HepG2 (cell line): ENCODE measurements around the gene PDE2A. TPM values are rescaled to one million over a fixed set of nuclear protein-coding genes. Genes with fewer than 3 reads are reported as not detected.

Source experiments
- ARHGAP35 ChIP-seq: sonication (generic); formaldehyde crosslinking; IDR thresholded peaks from 2 replicates; pipeline ENCODE4 v1.9.0; 2022; ENCODE audit warnings: mild to moderate bottlenecking, inconsistent platforms, moderate library complexity, missing genetic modification reagents, borderline replicate concordance
- ARNT2 ChIP-seq: sonication (generic); formaldehyde crosslinking; IDR thresholded peaks from 2 replicates; pipeline ENCODE4 v1.8.0; 2022; ENCODE audit warnings: mild to moderate bottlenecking, low read depth, missing genetic modification reagents, moderate library complexity
- EP300 ChIP-seq, 3 experiments: sonication (generic) in 1 of 3; formaldehyde crosslinking in 1 of 3; IDR thresholded peaks; 2 replicates each; pipeline versions ENCODE4 v1.5.1 to v1.6.1; 2011 to 2020; ENCODE audit warnings: low read depth in 2 of 3, low read length in 2 of 3, borderline replicate concordance in 1 of 3, improper control_type of control experiment in 1 of 3, mild to moderate bottlenecking in 1 of 3, missing genetic modification reagents in 1 of 3, moderate library complexity in 1 of 3
- GLMP ChIP-seq: sonication (generic); formaldehyde crosslinking; IDR thresholded peaks from 2 replicates; pipeline ENCODE4 v1.9.0; 2021; ENCODE audit warnings: missing genetic modification reagents, mild to moderate bottlenecking, borderline replicate concordance
- GPBP1L1 ChIP-seq: sonication (generic); formaldehyde crosslinking; IDR thresholded peaks from 2 replicates; pipeline ENCODE4 v1.5.0; 2020; ENCODE audit warnings: mild to moderate bottlenecking, missing genetic modification reagents
- HNF1A ChIP-seq, 2 experiments: sonication (generic) in 1 of 2; formaldehyde crosslinking in 1 of 2; IDR thresholded peaks; 2 replicates each; pipeline versions ENCODE4 v1.4.0 to v1.6.1; 2016 to 2020; ENCODE audit warnings: borderline replicate concordance in 1 of 2, low read depth in 1 of 2, mild to moderate bottlenecking in 1 of 2, missing genetic modification reagents in 1 of 2
- MAX ChIP-seq: IDR thresholded peaks from 2 replicates; pipeline ENCODE4 v1.6.1; 2012; ENCODE audit warnings: inconsistent platforms
- NFRKB ChIP-seq: fragments of 450-650 bp; IDR thresholded peaks from 2 replicates; pipeline ENCODE4 v1.6.1; 2017
- TBX3 ChIP-seq: fragments of 450-650 bp; IDR thresholded peaks from 2 replicates; pipeline ENCODE4 v1.6.1; 2017; ENCODE audit warnings: antibody characterized with exemption, mild to moderate bottlenecking, inconsistent platforms, borderline replicate concordance
- TCF7 ChIP-seq: sonication (generic); IDR thresholded peaks from 2 replicates; pipeline ENCODE4 v1.6.1; 2016; ENCODE audit warnings: antibody characterized with exemption, low read depth
- THAP7 ChIP-seq: sonication (generic); formaldehyde crosslinking; IDR thresholded peaks from 2 replicates; pipeline ENCODE4 v1.8.1; 2023; ENCODE audit warnings: mild to moderate bottlenecking, missing genetic modification reagents
- ZMYM3 ChIP-seq: sonication (generic); formaldehyde crosslinking; IDR thresholded peaks from 2 replicates; pipeline ENCODE4 v1.5.1; 2020; ENCODE audit warnings: mild to moderate bottlenecking, missing genetic modification reagents
- ZMYM4 ChIP-seq: sonication (generic); formaldehyde crosslinking; IDR thresholded peaks from 2 replicates; pipeline ENCODE4 v1.8.1; 2023; ENCODE audit warnings: mild to moderate bottlenecking, missing genetic modification reagents
- ZNF24 ChIP-seq: fragments of 450-650 bp; IDR thresholded peaks from 2 replicates; pipeline ENCODE4 v1.6.1; 2017; ENCODE audit warnings: antibody characterized with exemption, mild to moderate bottlenecking
- ZNF276 ChIP-seq: sonication (generic); formaldehyde crosslinking; IDR thresholded peaks from 2 replicates; pipeline ENCODE4 v1.4.0; 2020; ENCODE audit warnings: mild to moderate bottlenecking, low read depth, missing genetic modification reagents
- polyA plus RNA-seq, 8 experiments: library from polyadenylated mRNA; depleted of rRNA in 3 of 8; stranded (reverse) in 7 of 8; unstranded in 1 of 8; fragments of >200 nt; fragmentation: Illumina TruSeq in 4 of 8; extraction: Trizol in 4 of 8; gene quantifications; 2 replicates each; pipeline versions ENCODE4 v1.2.1 to v1.2.3, GENCODE V29; 2011 to 2016; ENCODE audit warnings: low read depth in 4 of 8, missing spikeins in 1 of 8, mixed read lengths in 1 of 8; ENCODE audit not compliant: insufficient read depth in 1 of 8
- total RNA-seq, 5 experiments: library from RNA; depleted of rRNA; stranded (reverse); fragments of >200 nt; fragmentation: Illumina TruSeq; extraction: Trizol; gene quantifications; 2 replicates each; pipeline ENCODE4 v1.2.3, GENCODE V29; 2016; ENCODE audit warnings: low read depth in 1 of 5

PDE2A gene
- total and polyA plus RNA-seq, 2 of the 13 experiments (the other 11 are each of a cell fraction or from before 2014, with no cell fraction given): 3.1 TPM; not detected in 1

- TF ChIP-seq HNF1A (IDR thresholded peaks at IDR 0.05; ENCODE audit: low read depth) (no peak), HNF1A (CRISPR knock-in tag; IDR thresholded peaks at IDR 0.05; ENCODE audit: borderline replicate concordance) (no peak), ARHGAP35 (CRISPR knock-in tag) (no peak), ZNF24 (no peak), TCF7 (no peak), GPBP1L1 (CRISPR knock-in tag) (no peak), TBX3 (no peak), NFRKB (no peak), EP300 (IDR thresholded peaks at IDR 0.05; ENCODE audit: low read depth in 2 of 2, low read length in 2 of 2) (no peak), EP300 (CRISPR knock-in tag; IDR thresholded peaks at IDR 0.05; ENCODE audit: borderline replicate concordance) (no peak), ARNT2 (peak; percentile 52; the same call in 1 of the 2 replicates), THAP7 (CRISPR knock-in tag) (no peak), ZMYM4 (no peak), ZNF276 (CRISPR knock-in tag) (no peak), GLMP (no peak), MAX (peak; percentile 55), ZMYM3 (CRISPR knock-in tag) (peak; percentile 48; the same call in 1 of the 2 replicates)
Measured at GRCh38 chr11:72625691-72626413, 48.4 kb downstream of the PDE2A start (continued).
